Muscle of leg (tissue), 11 donors: Measurements from ENCODE around the gene NRARP. TPM values are rescaled to one million over a fixed set of nuclear protein-coding genes. Genes with fewer than 3 reads are reported as not detected.
A peak's percentile ranks its signal among the peaks of the same experiment; 100 is the strongest.

Source experiments
- DNase-seq: peaks from one replicate; pipeline ENCODE4 v3.0.0; 2013
- H3K27ac ChIP-seq: one replicate; pipeline ENCODE4 v1.5.1; 2013; ENCODE audit warnings: mild to moderate bottlenecking, low read length, control low read depth
- H3K27me3 ChIP-seq: one replicate; pipeline ENCODE4 v1.6.1; 2013; ENCODE audit warnings: low read length; ENCODE audit not compliant: control insufficient read depth, insufficient read depth
- H3K36me3 ChIP-seq: one replicate; pipeline ENCODE4 v1.6.1; 2013; ENCODE audit warnings: low read length; ENCODE audit not compliant: control insufficient read depth, insufficient read depth
- H3K4me1 ChIP-seq: one replicate; pipeline ENCODE4 v1.6.1; 2013; ENCODE audit warnings: low read length; ENCODE audit not compliant: control insufficient read depth, insufficient read depth
- H3K4me3 ChIP-seq: one replicate; pipeline ENCODE4 v1.5.1; 2013; ENCODE audit warnings: low read length, control low read depth
- H3K9me3 ChIP-seq: replicated peaks from 2 replicates; pipeline ENCODE4 v1.6.1; 2013; ENCODE audit warnings: low read depth, low read length; ENCODE audit not compliant: control insufficient read depth
- WGBS: methylation state at CpG from one replicate; pipeline ENCODE4 v1.1.5; 2013; ENCODE audit warnings: missing lambda C conversion rate; ENCODE audit not compliant: insufficient coverage; 5-methylcytosine and 5-hydroxymethylcytosine counted together
- polyA plus RNA-seq, 8 donors: library from polyadenylated mRNA; unstranded; fragments of 120-200 nt; gene quantifications; one replicate each; pipeline versions ENCODE4 v1.2.1 to v1.2.3, GENCODE V29; 2013; ENCODE audit warnings: inconsistent platforms in 1 of 8, low replicate concordance in 1 of 8; ENCODE audit not compliant: insufficient read length in 8 of 8, insufficient read depth in 1 of 8
- total RNA-seq: library from RNA; stranded (reverse); fragments of 120-200 nt; gene quantifications from one replicate; pipeline ENCODE4 v1.2.4, GENCODE V29; 2013

The NRARP gene
- total and polyA plus RNA-seq, 9 donors: 2.5 to 7.5 (median 5.6) TPM

- DNase-seq: no peak
These were observed 3.5 kb downstream of the NRARP start for GRCh38 chr9:137298401-137299202.

DNA sequence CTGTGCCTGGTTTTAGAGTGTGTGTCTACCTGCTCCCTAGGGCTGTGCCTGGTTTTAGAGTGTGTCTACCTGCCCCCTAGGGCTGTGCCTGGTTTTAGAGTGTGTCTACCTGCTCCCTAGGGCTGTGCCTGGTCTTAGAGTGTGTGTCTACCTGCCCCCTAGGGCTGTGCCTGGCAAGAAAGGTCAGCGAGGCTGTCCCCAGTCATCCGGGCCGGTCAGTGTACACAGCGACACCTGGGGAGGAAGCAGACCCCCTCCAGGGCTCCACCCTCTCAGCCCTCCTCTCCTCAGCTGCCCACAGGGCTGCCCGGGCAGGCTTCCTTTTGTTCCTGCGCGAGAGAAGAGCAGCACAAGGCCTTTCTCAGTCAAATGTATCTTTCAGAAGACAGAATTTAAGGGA is 4.1 kb downstream of the NRARP start:
- Histone ChIP-seq H3K4me3 (no peak overlapping the region), H3K4me1 (peaks cover 45% of the 10 kb centered on the region), H3K27me3 (peaks cover 64% of the 10 kb centered on the region), H3K36me3 (no peaks in the 10 kb centered on the region), H3K9me3 (peaks cover 3% of the 10 kb centered on the region), H3K27ac (peak overlapping the region; percentile 20)
- WGBS: 90% methylated on average over 2 of the region's 7 CpGs
- no peak for DNase-seq

More at GRCh38 chr9:137298401-137299202, 3.5 kb downstream of the NRARP start:
- Histone ChIP-seq H3K4me1 (peaks cover 51% of the 10 kb centered on the region), H3K27ac (peak overlapping the region; percentile 67), H3K9me3 (peaks cover 3% of the 10 kb centered on the region), H3K4me3 (peak overlapping the region; percentile 15), H3K36me3 (no peaks in the 10 kb centered on the region), H3K27me3 (peaks cover 64% of the 10 kb centered on the region)
- 36% methylated on average over 16 of the region's 24 CpGs for WGBS

DNA sequence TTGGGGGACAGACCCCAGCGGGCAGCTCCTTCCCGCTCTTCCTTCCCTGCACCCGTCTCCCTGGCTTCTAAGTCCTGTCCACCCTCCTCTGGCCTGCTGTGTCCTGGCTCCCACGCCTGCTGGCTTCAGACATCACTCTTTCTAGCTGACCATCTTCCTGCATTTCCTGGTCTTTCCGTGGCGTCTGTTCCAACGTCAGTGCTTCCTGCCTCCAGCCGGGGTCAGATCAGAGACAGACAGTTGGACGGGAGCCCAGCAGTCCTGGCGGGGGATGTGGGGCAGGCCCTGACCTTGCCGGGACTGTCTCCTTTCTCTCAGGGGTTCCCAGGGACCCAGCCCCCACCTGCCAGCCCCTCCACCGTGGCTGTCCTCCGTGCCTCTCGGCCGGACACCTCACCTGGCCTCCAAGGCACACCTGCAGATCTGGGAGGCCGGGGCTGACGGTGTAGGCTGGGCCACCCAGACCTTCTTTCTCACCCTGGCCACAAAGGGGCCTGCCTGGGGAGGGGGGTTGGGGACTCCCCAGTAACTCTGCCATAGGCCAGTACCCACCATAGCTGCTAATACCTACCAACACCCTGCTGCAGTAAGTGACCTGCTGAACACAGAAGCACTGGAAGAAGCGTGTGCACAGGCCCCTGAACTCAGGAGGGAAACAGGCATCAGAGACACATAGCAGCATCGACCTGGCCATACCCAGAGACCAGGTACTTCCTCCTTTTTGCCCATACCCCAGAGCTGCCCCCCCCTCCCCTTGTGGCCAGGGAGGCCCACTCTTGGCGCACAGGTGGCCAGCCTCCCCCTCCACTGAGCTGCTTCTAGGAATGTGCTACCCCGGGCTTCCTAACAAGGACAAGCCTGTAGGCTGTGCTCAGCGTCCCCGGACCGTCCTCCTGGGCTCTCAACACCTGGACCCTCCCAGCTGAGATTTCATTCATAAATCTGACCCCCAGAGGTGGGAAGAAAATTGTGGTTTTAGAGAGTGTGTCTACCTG is 5.1 kb downstream of the NRARP start:
- Histone ChIP-seq H3K4me3 (peak overlapping the region; percentile 17), H3K36me3 (no peaks in the 10 kb centered on the region), H3K4me1 (peaks cover 40% of the 10 kb centered on the region), H3K27ac (peak overlapping the region; percentile 86), H3K9me3 (peaks cover 3% of the 10 kb centered on the region), H3K27me3 (peaks cover 66% of the 10 kb centered on the region)
- WGBS: 31% methylated on average over 15 of the region's 24 CpGs
- DNase-seq: peak; percentile 77

DNA sequence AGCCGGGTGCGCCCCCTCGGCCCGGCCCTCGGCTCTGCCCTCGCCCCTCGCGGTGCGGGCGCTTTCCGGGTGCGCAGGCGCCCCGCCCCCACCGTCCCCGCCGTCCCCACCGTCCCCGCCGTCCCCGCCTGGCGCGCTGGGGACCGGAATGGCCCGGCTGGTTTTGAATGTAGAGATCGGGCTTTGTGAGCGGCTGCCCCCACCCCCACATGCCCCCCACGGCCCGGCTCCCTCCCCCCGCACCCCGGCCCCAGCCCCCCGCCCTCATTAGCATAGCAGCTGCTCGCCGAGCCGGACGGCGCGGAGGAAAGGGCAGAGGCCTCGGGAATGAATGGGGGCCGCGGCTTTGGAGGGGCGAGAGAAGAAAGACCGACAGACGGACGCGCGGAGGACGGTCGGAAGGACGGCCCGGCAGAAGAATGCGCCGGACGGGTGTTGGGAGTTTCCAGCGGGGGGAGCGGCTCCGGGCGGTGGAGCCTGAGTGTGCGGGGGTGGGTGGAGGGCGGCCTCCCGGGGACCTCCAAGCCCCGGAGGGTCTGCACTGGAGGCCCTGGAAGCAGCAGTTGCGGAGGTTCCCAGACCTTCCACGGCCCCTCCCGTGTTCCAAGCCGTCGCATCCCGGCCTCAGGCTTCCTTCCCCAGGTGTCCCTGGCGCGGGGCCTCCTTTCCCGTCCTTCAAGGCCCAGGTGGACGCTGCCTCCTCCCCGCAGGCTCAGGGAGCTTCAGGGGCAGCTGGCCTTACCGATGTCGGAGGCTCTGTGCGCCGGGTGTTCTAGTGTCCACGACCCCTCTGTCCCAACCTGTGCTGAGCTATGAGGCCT is 6.0 kb downstream of the NRARP start:
- WGBS: 6% methylated on average over 48 of the region's 78 CpGs
- DNase-seq: no peak
- Histone ChIP-seq H3K9me3 (peaks cover 3% of the 10 kb centered on the region), H3K27me3 (peaks cover 66% of the 10 kb centered on the region), H3K4me1 (peaks cover 37% of the 10 kb centered on the region), H3K36me3 (no peaks in the 10 kb centered on the region), H3K27ac (peak overlapping the region; percentile 86), H3K4me3 (peak overlapping the region; percentile 17)

GRCh38 chr9:137295238-137295811 is 6.7 kb downstream of the NRARP start:
- no peak overlapping the region for H3K4me3 ChIP-seq
- H3K36me3 ChIP-seq: no peaks in the 10 kb centered on the region
- H3K27ac ChIP-seq: no peak overlapping the region
- peaks cover 62% of the 10 kb centered on the region for H3K27me3 ChIP-seq
- under 1% methylated on average over 76 of the region's 76 CpGs for WGBS
- no peak for DNase-seq
- peaks cover 34% of the 10 kb centered on the region for H3K4me1 ChIP-seq
- H3K9me3 ChIP-seq: peaks cover 3% of the 10 kb centered on the region

GRCh38 chr9:137294681-137295237 is 7.3 kb downstream of the NRARP start:
- DNase-seq: no peak
- peaks cover 3% of the 10 kb centered on the region for H3K9me3 ChIP-seq
- WGBS: 9% methylated on average over 35 of the region's 35 CpGs
- H3K36me3 ChIP-seq: no peaks in the 10 kb centered on the region
- peaks cover 30% of the 10 kb centered on the region for H3K4me1 ChIP-seq
- H3K27me3 ChIP-seq: peaks cover 58% of the 10 kb centered on the region
- no peak overlapping the region for H3K27ac ChIP-seq
- no peak overlapping the region for H3K4me3 ChIP-seq

DNA sequence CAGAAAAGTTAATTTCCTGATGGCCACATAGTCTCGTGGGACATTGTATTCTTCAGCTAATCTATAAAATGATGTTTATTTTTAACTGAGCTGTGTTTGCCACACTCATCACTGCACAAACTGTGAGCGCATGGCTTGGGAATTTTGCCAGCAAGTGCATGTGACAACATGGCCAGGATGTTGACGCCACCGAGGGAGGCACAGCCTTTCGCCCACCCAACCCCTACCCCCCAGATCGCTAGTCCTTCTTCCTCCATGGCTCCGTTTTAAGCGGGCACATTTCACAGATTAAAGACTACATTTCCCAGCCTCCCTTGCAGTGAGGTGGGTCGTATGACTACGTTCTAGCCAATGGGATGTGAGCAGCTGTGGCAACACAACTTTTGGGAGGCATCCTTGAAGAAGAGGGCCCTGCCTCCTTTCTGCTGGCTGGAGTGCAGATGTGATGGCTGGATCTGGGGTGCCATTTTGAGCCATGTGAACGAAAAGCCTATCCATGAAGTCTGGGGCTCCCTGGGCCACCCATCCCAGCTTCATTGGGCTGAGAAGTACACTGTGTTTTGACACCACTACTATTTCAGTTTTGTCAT is 7.9 kb downstream of the NRARP start:
- peaks cover 3% of the 10 kb centered on the region for H3K9me3 ChIP-seq
- no peak overlapping the region for H3K4me3 ChIP-seq
- H3K4me1 ChIP-seq: peaks cover 28% of the 10 kb centered on the region
- 49% methylated on average over 2 of the region's 11 CpGs for WGBS
- H3K36me3 ChIP-seq: no peaks in the 10 kb centered on the region
- H3K27me3 ChIP-seq: peaks cover 53% of the 10 kb centered on the region
- no peak overlapping the region for H3K27ac ChIP-seq
- DNase-seq: no peak

- Histone ChIP-seq H3K4me3 (no peak overlapping the region), H3K27ac (no peak overlapping the region), H3K4me1 (peaks cover 26% of the 10 kb centered on the region), H3K27me3 (peaks cover 47% of the 10 kb centered on the region), H3K36me3 (no peaks in the 10 kb centered on the region), H3K9me3 (peaks cover 3% of the 10 kb centered on the region)
- WGBS: 89% methylated on average over 10 of the region's 29 CpGs
- DNase-seq: no peak
These were observed 8.5 kb downstream of the NRARP start for GRCh38 chr9:137293482-137294090.
